PFSK-1 (cell line): ENCODE results near the gene COX19.

ENCODE experiments used
- POLR2AphosphoS5 ChIP-seq: IDR thresholded peaks from 2 replicates; pipeline ENCODE4 v1.6.1; 2012; ENCODE audit warnings: low read depth, mild to moderate bottlenecking, control low read depth, low read length, moderate library complexity
- TAF1 ChIP-seq: IDR thresholded peaks from 2 replicates; pipeline ENCODE4 v1.6.1; 2012; ENCODE audit warnings: low read length, control low read depth, borderline replicate concordance; ENCODE audit not compliant: insufficient read depth

- no peak for TF ChIP-seq POLR2AphosphoS5
- TF ChIP-seq TAF1: no peak
These were observed 28.9 kb upstream of the COX19 start for GRCh38 chr7:1004018-1004852.
